Stomach (tissue), 4 donors: ENCODE measurements around the gene EEF1A2.

ENCODE experiments used
- CTCF ChIP-seq, 7 experiments: fragments of 450-650 bp in 4 of 7; fragments of 200-600 bp in 3 of 7; sonication (generic) in 3 of 7; IDR thresholded peaks; one replicate each; pipeline ENCODE4 v1.5.1; 2016 to 2019; ENCODE audit warnings: antibody characterized with exemption in 7 of 7, control low read depth in 2 of 7, mild to moderate bottlenecking in 1 of 7
- EP300 ChIP-seq: sonication (generic); formaldehyde crosslinking; IDR thresholded peaks from one replicate; pipeline ENCODE4 v1.6.1; 2017; ENCODE audit warnings: antibody characterized with exemption

GRCh38 chr20:63452341-63452740 lies 46.5 kb downstream of the EEF1A2 start:
- TF ChIP-seq EP300 (no peak), CTCF (IDR thresholded peaks at IDR 0.05) (no peak)
